ENCODE results near the gene C2CD5.

The C2CD5 gene

GRCh38 chr12:22414742-22415141 lies 129.6 kb downstream of the C2CD5 start:
- DNase-seq (ENCODE audit: low read depth): no peak

GRCh38 chr12:22413592-22413991 lies 130.8 kb downstream of the C2CD5 start:
- no peak for DNase-seq (ENCODE audit: low read depth)

- DNase-seq (ENCODE audit: low read depth): no peak
Measured at GRCh38 chr12:22412581-22412980, 131.8 kb downstream of the C2CD5 start.

GRCh38 chr12:22410486-22410885 lies 133.9 kb downstream of the C2CD5 start:
- DNase-seq (ENCODE audit: low read depth): no peak

GRCh38 chr12:22409377-22410164 lies 134.8 kb downstream of the C2CD5 start:
- peak; percentile 15 for DNase-seq (ENCODE audit: low read depth)

- DNase-seq (ENCODE audit: low read depth): no peak
Measured at GRCh38 chr12:22408610-22409376, 135.5 kb downstream of the C2CD5 start.

GRCh38 chr12:22407397-22407796 lies 136.9 kb downstream of the C2CD5 start:
- DNase-seq (ENCODE audit: low read depth): no peak

- DNase-seq (ENCODE audit: low read depth): no peak
Measured at GRCh38 chr12:22406627-22407026, 137.7 kb downstream of the C2CD5 start.

- no peak for DNase-seq (ENCODE audit: low read depth)
Measured at GRCh38 chr12:22399464-22400180, 144.7 kb downstream of the C2CD5 start.
